Epithelial cell of prostate (primary cell): ENCODE measurements around the gene PRKG1.
"Not testable (repeated sequence)": the region's sequence is repeated elsewhere in the genome, so short reads cannot be mapped to it uniquely, and the experiment has no call there.

ENCODE experiments used
- DNase-seq: peaks from one replicate; pipeline ENCODE4 v3.0.0-alpha.2; 2011; ENCODE audit warnings: low read depth, low spot score
- H3K27ac ChIP-seq: fragments of 450-650 bp; 2 replicates; pipeline ENCODE4 v1.5.1; 2017; ENCODE audit warnings: mild to moderate bottlenecking

The PRKG1 gene

DNA sequence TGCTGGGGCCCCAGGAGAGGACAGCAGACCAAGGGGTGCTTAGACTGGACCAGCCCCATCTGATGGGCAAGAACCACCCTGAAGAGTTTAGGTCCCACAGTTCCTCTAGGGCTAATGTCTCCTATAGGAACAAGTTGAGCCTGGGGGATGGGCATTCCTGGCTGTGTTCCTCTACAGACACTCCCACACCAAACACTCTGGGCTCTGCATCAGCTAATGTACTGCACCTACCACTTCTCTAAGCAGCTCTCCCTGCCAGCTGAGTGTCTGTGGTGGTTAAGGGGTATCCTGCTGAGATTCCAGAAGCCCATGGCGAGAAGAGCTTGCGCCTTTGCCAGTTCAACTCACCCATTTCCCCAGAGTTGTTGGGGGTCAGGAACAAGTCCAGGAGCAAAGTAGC lies 909.2 kb downstream of the PRKG1 start:
- no peak overlapping the region for H3K27ac ChIP-seq
- DNase-seq, result no peak

DNA sequence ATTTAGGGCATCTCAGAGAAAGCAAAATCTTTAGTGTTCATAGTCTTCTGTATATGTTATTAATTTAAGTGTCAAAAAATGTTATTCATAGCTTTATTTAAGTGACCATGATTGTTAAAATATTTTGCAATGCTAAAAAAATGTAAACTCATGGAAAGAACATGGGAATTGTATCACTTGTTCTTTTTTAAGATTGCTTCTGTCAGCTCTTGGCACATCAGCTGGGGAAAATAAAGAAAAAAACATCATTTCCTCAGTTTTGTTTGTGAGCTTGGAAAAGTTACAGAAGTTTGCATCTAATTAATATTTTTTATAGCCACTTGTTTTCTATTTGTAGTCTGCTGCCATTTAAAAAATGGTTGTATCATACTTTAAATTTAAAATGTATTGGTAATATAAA lies 911.0 kb downstream of the PRKG1 start:
- no peak for DNase-seq
- H3K27ac ChIP-seq, result no peak overlapping the region

DNA sequence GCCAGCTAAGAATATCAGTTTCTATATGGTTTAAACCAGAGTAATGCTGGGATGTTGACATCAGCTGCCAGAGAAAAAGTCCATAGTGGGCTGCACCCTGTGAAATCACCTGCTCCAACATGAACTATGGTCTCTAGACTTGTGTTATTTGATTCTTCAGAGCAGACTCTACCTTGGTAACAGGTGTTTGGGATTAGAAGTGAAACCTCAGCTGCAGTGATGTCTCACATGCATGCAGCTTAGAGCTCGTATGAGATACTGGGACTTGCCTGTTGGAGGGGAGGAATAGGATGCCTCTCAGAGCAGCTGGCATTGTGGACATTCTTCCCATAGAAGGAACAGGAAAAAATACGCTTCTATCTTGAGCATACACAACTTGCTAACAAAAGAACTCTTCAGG lies 912.2 kb downstream of the PRKG1 start:
- H3K27ac ChIP-seq, result no peak overlapping the region

DNA sequence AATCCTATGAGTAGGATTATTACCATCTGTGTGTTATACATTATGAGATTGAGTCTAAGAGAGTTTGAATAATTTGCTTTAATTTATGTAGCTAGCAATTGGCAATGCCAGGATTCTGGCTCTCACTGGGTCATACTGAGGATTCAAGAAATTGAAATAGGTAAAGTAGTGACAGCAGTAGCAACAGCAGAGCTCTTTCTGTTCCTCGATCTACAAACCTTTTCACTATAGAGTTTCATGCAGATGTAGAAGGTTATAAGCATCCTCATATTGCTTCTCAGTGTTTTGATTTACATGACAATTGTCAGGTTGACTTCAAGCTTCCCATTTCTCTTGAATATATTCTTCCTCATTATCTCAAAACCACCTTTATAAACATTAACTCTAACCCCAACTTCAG lies 919.2 kb downstream of the PRKG1 start:
- no peak overlapping the region for H3K27ac ChIP-seq
- no peak for DNase-seq

More for the DNA sequence above, 912.2 kb downstream of the PRKG1 start:
- DNase-seq, result no peak

DNA sequence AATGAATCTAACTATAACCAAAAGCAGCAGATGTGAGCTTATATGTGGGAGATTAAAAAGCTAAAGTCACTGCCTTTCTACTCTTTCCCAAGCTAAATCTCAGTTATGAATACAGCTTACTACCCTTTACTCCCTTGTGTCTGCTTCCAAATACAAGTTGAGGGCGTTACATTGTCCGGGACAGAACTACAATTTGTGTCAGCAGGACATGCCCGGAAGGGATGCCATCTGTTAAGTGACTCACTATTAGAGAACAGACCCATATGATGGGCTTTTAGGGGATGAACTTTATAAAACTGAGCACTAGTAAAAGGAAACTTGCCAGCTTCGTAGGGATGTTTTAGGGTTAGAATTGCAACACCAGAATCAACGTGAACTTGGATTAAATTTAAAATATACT lies 924.8 kb downstream of the PRKG1 start:
- no peak for DNase-seq
- no peak overlapping the region for H3K27ac ChIP-seq

- DNase-seq, result no peak
- H3K27ac ChIP-seq, result no peak overlapping the region
Measured at GRCh38 chr10:52004342-52004949, 930.2 kb downstream of the PRKG1 start.

GRCh38 chr10:52007091-52007490 lies 932.8 kb downstream of the PRKG1 start:
- H3K27ac ChIP-seq, result no peak overlapping the region
- DNase-seq, result no peak

DNA sequence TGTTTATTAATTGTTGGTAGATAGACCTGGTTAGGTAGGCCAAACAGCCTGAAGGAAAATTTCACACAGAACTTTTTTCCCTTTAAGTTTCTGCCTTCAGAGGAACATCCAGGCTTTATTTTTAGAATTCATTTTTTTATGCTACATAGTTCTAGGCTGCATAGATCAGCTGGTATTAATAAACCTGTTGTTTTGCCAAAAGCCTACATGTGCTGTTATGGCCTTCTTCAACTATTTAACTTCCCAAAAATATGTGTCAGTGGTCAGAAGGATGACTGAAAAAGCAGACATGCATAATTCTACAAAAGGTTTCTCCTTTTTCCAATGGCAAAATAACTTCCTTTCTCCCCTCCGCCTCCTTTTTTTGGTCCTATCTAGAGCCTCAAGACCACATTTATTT lies 936.8 kb downstream of the PRKG1 start:
- H3K27ac ChIP-seq, result no peak overlapping the region
- DNase-seq, result no peak

GRCh38 chr10:52019077-52019555 lies 944.8 kb downstream of the PRKG1 start:
- H3K27ac ChIP-seq, result no peak overlapping the region
- DNase-seq, result no peak

GRCh38 chr10:52019656-52020055 lies 945.4 kb downstream of the PRKG1 start:
- DNase-seq, result no peak
- no peak overlapping the region for H3K27ac ChIP-seq

- no peak for DNase-seq
- no peak overlapping the region for H3K27ac ChIP-seq
Measured at GRCh38 chr10:52020173-52020572, 945.9 kb downstream of the PRKG1 start.

DNA sequence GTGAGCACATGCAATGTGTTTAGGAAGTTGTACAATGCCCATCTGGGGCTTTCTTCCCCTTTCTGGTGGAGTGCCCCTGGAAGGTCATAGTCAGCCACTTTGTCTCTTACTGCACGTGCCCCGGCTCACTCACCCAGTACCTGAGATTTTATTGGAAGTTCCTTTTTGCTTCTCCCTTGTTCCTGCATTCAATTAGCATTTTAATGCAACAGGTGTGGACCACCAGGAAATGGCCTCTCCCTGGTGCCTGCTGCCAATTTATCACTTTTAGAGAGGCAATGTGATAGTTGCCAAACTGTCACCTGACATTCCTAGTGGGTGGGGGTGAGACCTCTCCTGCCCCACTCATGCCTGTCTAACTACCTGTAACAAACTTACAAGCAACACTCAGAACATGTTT lies 946.4 kb downstream of the PRKG1 start:
- no peak for DNase-seq
- no peak overlapping the region for H3K27ac ChIP-seq

DNA sequence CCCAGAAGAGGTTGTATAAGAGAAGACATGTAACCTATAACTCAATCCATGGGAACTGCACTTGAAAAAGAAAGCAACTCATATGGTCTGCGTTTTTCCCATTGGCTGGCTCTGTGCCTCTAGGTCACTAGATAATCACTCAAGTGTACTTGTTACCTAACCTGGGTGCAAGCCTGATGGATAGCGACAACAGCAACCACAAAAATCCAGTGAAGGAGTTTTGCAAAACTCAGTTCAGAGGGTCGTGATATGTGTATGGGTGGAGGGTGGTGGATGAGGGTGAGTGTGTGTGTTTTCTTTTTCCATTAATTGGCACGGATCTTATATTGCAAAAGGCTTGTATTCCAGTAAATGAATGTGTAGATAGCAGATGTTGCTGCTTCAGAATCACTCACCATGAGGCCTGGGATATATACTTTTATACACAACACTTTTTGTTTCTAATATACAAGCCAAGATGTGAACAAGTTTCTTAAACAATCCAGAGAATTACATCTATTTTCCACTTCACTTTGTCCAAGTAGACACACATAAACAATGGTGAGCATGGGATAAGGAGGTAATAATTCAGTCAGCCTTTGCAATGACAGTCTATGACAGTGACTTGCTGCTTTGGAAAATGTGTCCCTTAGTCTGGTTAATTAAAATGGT lies 952.9 kb downstream of the PRKG1 start:
- DNase-seq, result no peak
- no peak overlapping the region for H3K27ac ChIP-seq

DNA sequence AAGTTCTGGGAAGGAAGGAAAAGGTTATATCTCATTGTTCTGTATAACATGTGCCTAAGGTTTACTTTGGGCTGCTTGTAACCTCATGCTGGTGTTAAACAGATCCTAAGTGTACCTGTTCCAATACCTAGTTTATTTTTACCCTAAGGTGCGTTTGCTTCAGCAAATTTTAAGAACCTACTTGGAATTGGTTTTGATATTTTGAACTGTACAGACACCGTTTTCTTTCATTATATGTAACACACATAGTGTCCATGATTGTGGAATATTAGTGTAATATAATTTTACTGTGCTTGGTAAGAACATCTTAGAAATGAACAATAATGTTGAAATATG lies 954.2 kb downstream of the PRKG1 start:
- no peak for DNase-seq
- no peak overlapping the region for H3K27ac ChIP-seq

DNA sequence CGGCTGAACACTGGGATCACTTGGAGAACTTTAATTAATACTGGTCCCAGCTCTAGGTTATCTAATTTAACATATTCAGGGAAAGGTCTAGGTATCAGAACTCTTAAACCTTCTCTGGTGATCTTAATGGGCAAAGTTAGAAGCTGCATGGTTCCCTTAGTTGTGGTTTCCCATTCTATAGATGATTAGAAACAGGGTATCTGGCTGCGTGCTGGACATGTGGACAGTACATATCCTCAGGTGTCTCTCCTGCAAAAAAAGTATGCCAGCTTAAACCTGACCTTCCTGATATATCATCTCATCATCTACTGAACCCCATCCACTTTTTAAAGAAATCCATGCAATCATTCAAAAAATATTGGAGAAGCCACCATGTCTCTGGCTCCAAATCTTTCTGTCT lies 955.3 kb downstream of the PRKG1 start:
- no peak for DNase-seq
- H3K27ac ChIP-seq, result no peak overlapping the region

DNA sequence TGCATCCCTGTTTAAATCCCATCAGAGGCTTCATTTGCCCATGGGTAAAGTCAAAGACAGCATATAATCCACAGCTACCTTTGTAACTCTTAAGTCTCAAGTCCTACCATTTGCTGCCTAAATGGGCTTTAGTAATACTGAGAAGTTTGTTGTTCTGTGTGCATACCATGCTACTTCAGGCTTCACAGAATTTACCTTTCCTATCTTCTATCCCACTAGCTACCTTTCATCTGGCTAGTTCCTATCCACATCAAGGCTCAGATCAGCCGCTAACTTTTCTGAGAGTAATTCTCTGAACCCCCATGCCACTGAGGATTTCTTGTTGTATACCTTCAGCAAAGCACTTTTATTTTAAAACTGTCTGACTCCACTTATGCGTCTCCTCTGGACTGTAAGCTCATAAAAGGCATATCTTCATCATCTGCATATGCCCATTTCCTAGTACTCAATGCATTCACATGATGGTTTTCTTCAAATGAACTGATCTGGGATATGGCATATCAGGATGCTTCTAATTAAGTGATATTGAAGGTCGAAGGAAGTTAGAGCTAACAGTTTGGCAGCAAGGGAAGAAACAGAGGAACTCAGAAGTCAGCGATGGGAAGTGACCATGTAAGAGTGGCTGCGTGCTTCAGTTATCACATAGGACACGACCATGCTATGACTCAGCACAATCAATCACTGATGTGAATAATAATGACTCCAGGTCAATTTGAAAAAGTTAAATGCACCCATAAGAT lies 955.9 kb downstream of the PRKG1 start:
- DNase-seq, result no peak
- H3K27ac ChIP-seq, result no peak overlapping the region

GRCh38 chr10:52030975-52031374 lies 956.7 kb downstream of the PRKG1 start:
- no peak for DNase-seq
- H3K27ac ChIP-seq, result no peak overlapping the region

DNA sequence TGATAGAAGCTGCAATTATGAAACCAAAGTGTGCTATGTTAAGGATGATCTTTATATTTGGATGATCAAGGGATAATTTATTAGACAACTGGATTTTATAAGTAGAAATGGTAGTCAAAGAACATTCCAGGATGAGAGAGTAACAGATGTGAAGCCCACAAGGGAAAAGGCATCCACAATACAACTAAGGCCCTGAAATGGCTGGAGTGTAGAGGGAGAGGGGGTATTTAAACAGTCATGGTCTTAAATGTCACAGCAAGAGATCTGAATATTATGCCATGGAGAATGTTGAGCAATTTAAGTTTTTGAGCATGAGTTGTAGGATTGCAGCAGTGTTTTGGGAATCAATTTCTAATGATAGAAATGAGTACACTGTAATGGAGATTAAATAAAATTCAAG lies 957.5 kb downstream of the PRKG1 start:
- DNase-seq, result no peak
- H3K27ac ChIP-seq, result no peak overlapping the region

DNA sequence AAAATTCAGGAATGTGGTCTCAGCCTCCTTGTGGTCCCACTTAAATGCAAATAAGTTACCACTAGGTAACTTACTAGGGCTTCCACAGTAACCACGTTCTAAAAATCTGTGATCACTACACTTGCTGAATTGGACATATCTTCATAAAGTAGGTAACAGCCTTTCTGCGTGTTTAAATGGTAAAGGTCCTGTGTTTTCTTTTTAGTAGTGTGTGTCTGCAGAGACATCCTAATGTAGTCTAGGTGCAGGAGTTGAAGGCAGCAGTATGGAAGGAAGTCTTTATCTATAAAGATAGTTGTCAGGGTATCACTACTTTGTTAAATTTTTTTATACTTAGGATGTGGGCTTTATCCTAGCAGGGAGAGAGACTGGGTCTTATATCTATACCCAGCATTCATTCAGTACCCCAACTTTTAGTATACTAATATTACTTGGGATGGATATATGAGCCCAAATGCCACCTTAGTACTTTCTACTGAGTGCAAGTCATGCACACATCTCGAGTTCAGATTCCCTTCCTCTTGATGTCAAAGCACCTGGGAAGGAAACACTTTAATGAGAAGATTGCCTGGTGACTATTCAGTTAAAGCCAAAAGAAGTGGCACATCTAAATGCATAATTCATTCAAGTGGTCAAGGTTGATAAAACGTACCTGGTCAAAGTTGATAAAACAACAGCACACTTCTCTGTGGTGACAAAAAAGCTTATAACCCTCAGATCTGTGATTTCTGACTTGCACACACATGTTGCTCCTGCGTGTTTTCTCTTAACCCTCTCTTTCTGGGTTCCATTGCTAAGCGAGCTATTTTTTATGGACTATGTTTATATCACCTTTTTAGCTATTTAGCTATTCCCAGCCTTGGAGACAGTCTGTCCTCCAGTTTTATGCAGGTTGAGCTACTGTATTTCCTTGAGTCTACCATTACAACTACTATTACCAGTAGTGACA lies 958.7 kb downstream of the PRKG1 start:
- H3K27ac ChIP-seq, result no peak overlapping the region

GRCh38 chr10:52039002-52039793 lies 964.9 kb downstream of the PRKG1 start:
- not testable (repeated sequence) for DNase-seq, H3K27ac ChIP-seq

More for the DNA sequence above, 958.7 kb downstream of the PRKG1 start:
- DNase-seq, result no peak
